Natural killer cell (primary cell): ENCODE measurements around the gene ZCCHC8. TPM values are rescaled to one million over a fixed set of nuclear protein-coding genes. Genes with fewer than 3 reads are reported as not detected.
"Not testable (repeated sequence)": the region's sequence is repeated elsewhere in the genome, so short reads cannot be mapped to it uniquely, and the experiment has no call there.

Experiments
- ATAC-seq, 3 donors: fragments of 150-1000 bp in 2 of 3; fragments of 200-7000 bp in 1 of 3; cut with Tn5 transposase; 1 replicate in 1 of 3; 2 replicates in 2 of 3; pipeline ENCODE4 v1.10.0; 2021; ENCODE audit warnings: mild to moderate bottlenecking in 2 of 3, moderate library complexity in 2 of 3
- DNase-seq, 2 donors: peaks; one replicate each; pipeline versions ENCODE4 v3.0.0 to v3.0.0-alpha.2; 2013 to 2021; ENCODE audit warnings: mixed read lengths in 1 of 2
- H3K27ac ChIP-seq: one replicate; pipeline ENCODE4 v1.5.1; 2013; ENCODE audit warnings: mild to moderate bottlenecking, low read length
- H3K27me3 ChIP-seq: one replicate; pipeline ENCODE4 v1.6.1; 2013; ENCODE audit warnings: low read length; ENCODE audit not compliant: control insufficient read depth, insufficient read depth
- H3K36me3 ChIP-seq: one replicate; pipeline ENCODE4 v1.6.1; 2013; ENCODE audit warnings: low read length; ENCODE audit not compliant: control insufficient read depth, insufficient read depth
- H3K4me1 ChIP-seq: one replicate; pipeline ENCODE4 v1.6.1; 2013; ENCODE audit warnings: low read length; ENCODE audit not compliant: control insufficient read depth, insufficient read depth
- H3K4me3 ChIP-seq: one replicate; pipeline ENCODE4 v1.5.1; 2013; ENCODE audit warnings: low read length
- H3K9me3 ChIP-seq: one replicate; pipeline ENCODE4 v1.6.1; 2013; ENCODE audit warnings: low read length; ENCODE audit not compliant: control insufficient read depth, insufficient read depth
- H3K27ac Mint-ChIP-seq, 2 donors: one replicate each; pipeline ENCODE4 v1.8.0; 2022; ENCODE audit warnings: mild to moderate bottlenecking in 2 of 2, mixed read lengths in 2 of 2, moderate library complexity in 1 of 2
- H3K27me3 Mint-ChIP-seq, 2 donors: one replicate each; pipeline ENCODE4 v1.8.0; 2022; ENCODE audit warnings: low read depth in 2 of 2, mixed read lengths in 2 of 2
- H3K36me3 Mint-ChIP-seq: one replicate; pipeline ENCODE4 v1.8.0; 2022; ENCODE audit warnings: mixed read lengths
- H3K4me1 Mint-ChIP-seq, 2 donors: one replicate each; pipeline ENCODE4 v1.8.0; 2022; ENCODE audit warnings: mixed read lengths in 2 of 2
- H3K4me3 Mint-ChIP-seq: one replicate; pipeline ENCODE4 v1.8.0; 2022; ENCODE audit warnings: mild to moderate bottlenecking, moderate library complexity, mixed read lengths
- H3K9me3 Mint-ChIP-seq, 2 donors: one replicate each; pipeline ENCODE4 v1.8.0; 2022; ENCODE audit warnings: mixed read lengths in 2 of 2
- CTCF ChIP-seq: fragments of 200-600 bp; IDR thresholded peaks from one replicate; pipeline ENCODE4 v1.8.0; 2022; ENCODE audit warnings: antibody characterized with exemption
- WGBS: methylation state at CpG from one replicate; pipeline ENCODE4 v1.1.7; 2013; ENCODE audit warnings: missing lambda C conversion rate; ENCODE audit not compliant: insufficient coverage; 5-methylcytosine and 5-hydroxymethylcytosine counted together
- intact Hi-C: fragments of 100-400 bp; cut with micrococcal nuclease; formaldehyde crosslinking; loops from one replicate; pipeline ENCODE4 v1.14.2; 2022
- total RNA-seq, 4 donors: library from RNA; stranded (reverse); fragments of 120-200 nt in 1 of 4; gene quantifications; one replicate each; pipeline versions ENCODE4 v1.2.3 to v1.2.4, GENCODE V29; 2013 to 2022

The ZCCHC8 gene
- total RNA-seq, 3 donors from 2014 or later (not counting 1 experiment from before 2014, with no cell fraction given): 57.7 to 71.6 (median 66.6) TPM

GRCh38 chr12:122513660-122514059 is 12.9 kb upstream of the ZCCHC8 start:
- Histone ChIP-seq H3K36me3 (peaks cover 93% of the 10 kb centered on the region), H3K27ac (no peak overlapping the region), H3K4me1 (no peaks in the 10 kb centered on the region), H3K9me3 (no peaks in the 10 kb centered on the region), H3K27me3 (no peaks in the 10 kb centered on the region), H3K4me3 (no peak overlapping the region)
- ATAC-seq (no peak), DNase-seq (no peak)
- Mint-ChIP-seq H3K27ac (peak overlapping the region in 1 of 2 donors; percentile 63), H3K27me3 (no peaks in the 10 kb centered on the region), H3K4me1 (peaks cover 0 to 16% of the 10 kb centered on the region in 2 donors), H3K4me3 (no peak overlapping the region), H3K36me3 (peaks cover 22% of the 10 kb centered on the region), H3K9me3 (no peaks in the 10 kb centered on the region)
- intact Hi-C loops: no loop called here
- no peak for TF ChIP-seq CTCF
- WGBS: 100% methylated on average over 4 of the region's 4 CpGs

GRCh38 chr12:122513028-122513427 is 12.3 kb upstream of the ZCCHC8 start:
- ATAC-seq, intact Hi-C loops: not testable (repeated sequence)
- 88% methylated on average over 2 of the region's 3 CpGs for WGBS

GRCh38 chr12:122508163-122508562 is 7.4 kb upstream of the ZCCHC8 start:
- Mint-ChIP-seq H3K9me3 (no peaks in the 10 kb centered on the region), H3K4me3 (no peak overlapping the region), H3K27me3 (no peaks in the 10 kb centered on the region), H3K4me1 (no peaks in the 10 kb centered on the region), H3K36me3 (peaks cover 8% of the 10 kb centered on the region), H3K27ac (no peak overlapping the region)
- H3K27me3 ChIP-seq: no peaks in the 10 kb centered on the region
- TF ChIP-seq CTCF: no peak
- ATAC-seq (no peak), DNase-seq (no peak)
- intact Hi-C loops: no loop called here
- WGBS: 100% methylated on average over 5 of the region's 5 CpGs
- peaks cover 94% of the 10 kb centered on the region for H3K36me3 ChIP-seq
- H3K27ac ChIP-seq: no peak overlapping the region
- no peak overlapping the region for H3K4me3 ChIP-seq
- H3K4me1 ChIP-seq: no peaks in the 10 kb centered on the region
- no peaks in the 10 kb centered on the region for H3K9me3 ChIP-seq

More at GRCh38 chr12:122513028-122513427, 12.3 kb upstream of the ZCCHC8 start:
- not testable (repeated sequence) for H3K9me3 ChIP-seq, H3K4me3 Mint-ChIP-seq, H3K27ac ChIP-seq, H3K27me3 ChIP-seq, H3K4me1 ChIP-seq, H3K4me3 ChIP-seq, H3K9me3 Mint-ChIP-seq, H3K27me3 Mint-ChIP-seq, DNase-seq
- peak overlapping the region in 1 of 2 donors; percentile 63 for H3K27ac Mint-ChIP-seq
- peaks cover 0 to 13% of the 10 kb centered on the region in 2 donors for H3K4me1 Mint-ChIP-seq
- H3K36me3 ChIP-seq: peaks cover 95% of the 10 kb centered on the region
- peaks cover 21% of the 10 kb centered on the region for H3K36me3 Mint-ChIP-seq

- DNase-seq: no peak
- Mint-ChIP-seq H3K27me3 (no peaks in the 10 kb centered on the region), H3K36me3 (peaks cover 8% of the 10 kb centered on the region), H3K9me3 (no peaks in the 10 kb centered on the region), H3K4me1 (peaks cover 3 to 5% of the 10 kb centered on the region in 2 donors), H3K4me3 (no peak overlapping the region), H3K27ac (no peak overlapping the region)
- Histone ChIP-seq H3K4me1 (peaks cover 2% of the 10 kb centered on the region), H3K9me3 (no peaks in the 10 kb centered on the region), H3K27ac (no peak overlapping the region), H3K27me3 (no peaks in the 10 kb centered on the region), H3K36me3 (peaks cover 81% of the 10 kb centered on the region), H3K4me3 (no peak overlapping the region)
- TF ChIP-seq CTCF: no peak
- ATAC-seq: no peak
- 83% methylated on average over 4 of the region's 5 CpGs for WGBS
- intact Hi-C loops: no loop called here
Observed at GRCh38 chr12:122506393-122506938, 5.7 kb upstream of the ZCCHC8 start.
